Right hindlimb (tissue), 1 donor: Measurements from ENCODE around the gene MAU2.

ENCODE experiments used
- DNase-seq: peaks from one replicate; pipeline ENCODE4 v3.0.0-alpha.2; 2018

Gene MAU2, protein sequence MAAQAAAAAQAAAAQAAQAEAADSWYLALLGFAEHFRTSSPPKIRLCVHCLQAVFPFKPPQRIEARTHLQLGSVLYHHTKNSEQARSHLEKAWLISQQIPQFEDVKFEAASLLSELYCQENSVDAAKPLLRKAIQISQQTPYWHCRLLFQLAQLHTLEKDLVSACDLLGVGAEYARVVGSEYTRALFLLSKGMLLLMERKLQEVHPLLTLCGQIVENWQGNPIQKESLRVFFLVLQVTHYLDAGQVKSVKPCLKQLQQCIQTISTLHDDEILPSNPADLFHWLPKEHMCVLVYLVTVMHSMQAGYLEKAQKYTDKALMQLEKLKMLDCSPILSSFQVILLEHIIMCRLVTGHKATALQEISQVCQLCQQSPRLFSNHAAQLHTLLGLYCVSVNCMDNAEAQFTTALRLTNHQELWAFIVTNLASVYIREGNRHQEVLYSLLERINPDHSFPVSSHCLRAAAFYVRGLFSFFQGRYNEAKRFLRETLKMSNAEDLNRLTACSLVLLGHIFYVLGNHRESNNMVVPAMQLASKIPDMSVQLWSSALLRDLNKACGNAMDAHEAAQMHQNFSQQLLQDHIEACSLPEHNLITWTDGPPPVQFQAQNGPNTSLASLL

DNA sequence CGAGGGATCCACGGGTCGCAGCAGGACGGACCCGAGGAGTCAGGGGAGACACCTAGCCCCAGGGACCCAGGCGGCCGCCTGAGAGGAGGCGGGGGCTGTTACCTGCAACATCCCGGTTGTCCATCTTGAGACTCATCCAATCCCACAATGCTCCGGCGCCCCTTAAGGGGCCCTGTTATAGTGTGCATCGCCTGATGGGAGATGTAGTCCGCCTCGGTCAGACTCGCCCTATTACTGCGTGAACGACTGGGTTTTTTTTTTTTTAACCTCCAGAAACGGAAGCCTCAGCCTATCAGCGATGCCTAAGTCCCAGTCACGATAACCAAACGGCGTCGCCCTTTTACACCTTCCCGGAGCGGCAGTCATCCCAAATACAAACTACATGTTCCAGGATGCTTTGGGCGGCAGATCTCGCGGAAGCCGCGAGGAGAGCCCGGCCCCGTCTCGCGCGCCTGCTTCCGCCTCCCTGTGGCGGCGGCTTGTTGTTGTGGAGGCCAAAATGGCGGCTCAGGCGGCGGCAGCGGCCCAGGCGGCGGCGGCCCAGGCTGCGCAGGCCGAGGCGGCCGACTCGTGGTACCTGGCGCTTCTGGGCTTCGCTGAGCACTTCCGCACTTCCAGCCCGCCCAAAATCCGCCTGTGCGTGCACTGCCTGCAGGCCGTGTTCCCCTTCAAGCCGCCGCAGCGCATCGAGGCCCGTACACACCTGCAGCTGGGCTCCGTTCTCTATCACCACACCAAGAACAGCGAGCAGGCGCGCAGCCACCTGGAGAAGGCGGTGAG lies at the start of gene MAU2, which contains the start of gene SUGP1:
Gene MAU2 (plus strand): TSS at position 469 of the 780 bp plus-strand sequence. CDS start 31 bp downstream, at position 500.
Gene SUGP1 (minus strand): TSS at position 149 of the 780 bp plus-strand sequence. CDS start 13 bp downstream, at position 136.
- peak; percentile 93 for DNase-seq

DNA sequence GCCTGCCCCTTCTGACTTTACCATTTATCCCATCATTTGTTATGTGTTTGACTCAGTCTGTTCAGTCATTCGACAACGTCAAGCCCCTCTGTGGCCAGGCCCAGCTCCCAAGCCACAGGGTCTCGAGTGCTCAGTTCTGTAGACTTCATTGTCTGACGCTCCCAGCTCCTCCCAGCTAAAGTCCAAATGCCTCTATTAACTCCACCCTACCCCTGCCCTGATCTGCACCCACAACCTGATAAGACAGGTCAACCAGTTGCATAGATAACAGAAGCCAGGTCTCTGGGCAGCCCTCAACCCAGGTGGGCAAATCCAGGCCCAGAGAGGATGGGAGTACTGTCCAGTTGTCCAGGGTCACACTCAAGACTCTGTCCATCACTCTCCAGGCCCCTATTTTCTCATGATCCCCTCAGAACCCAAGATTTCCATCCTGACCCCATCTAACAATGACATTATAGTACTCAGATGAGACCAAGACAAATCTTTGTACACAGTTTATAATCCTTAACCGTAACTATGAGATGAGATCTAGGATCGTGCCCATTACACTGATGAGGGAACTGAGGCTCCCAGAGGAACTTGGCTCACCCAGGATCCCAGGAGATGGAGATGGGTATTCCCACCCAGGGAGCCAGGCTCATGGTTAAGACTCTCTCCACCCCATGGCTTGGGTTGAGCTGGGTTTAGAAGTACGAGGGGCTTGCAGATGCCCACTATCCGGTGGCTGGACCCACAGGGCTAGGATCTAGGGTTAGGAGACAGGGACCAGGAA lies 48.6 kb upstream of the MAU2 start:
- DNase-seq, result no peak

DNA sequence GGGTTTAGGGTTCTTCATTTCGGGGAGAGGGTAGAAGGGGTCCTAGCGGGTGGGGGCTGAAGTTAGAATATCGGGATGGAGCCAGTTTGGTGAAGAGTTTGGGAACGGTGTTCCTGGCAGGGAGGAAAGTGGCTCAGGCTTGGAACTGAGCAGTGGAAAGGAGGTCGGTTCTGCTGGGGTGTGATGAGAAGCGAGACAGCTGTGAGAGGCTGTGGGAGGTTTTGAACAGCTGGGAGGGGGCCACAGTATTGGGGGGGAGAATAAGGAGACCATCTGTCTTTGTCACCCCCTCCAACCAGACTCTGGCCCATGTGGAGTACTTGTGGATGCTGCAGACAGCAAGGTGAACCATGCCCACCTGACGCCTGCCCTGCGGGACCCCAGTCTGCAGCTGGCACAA lies 46.5 kb upstream of the MAU2 start:
- DNase-seq, result peak; percentile 59

DNA sequence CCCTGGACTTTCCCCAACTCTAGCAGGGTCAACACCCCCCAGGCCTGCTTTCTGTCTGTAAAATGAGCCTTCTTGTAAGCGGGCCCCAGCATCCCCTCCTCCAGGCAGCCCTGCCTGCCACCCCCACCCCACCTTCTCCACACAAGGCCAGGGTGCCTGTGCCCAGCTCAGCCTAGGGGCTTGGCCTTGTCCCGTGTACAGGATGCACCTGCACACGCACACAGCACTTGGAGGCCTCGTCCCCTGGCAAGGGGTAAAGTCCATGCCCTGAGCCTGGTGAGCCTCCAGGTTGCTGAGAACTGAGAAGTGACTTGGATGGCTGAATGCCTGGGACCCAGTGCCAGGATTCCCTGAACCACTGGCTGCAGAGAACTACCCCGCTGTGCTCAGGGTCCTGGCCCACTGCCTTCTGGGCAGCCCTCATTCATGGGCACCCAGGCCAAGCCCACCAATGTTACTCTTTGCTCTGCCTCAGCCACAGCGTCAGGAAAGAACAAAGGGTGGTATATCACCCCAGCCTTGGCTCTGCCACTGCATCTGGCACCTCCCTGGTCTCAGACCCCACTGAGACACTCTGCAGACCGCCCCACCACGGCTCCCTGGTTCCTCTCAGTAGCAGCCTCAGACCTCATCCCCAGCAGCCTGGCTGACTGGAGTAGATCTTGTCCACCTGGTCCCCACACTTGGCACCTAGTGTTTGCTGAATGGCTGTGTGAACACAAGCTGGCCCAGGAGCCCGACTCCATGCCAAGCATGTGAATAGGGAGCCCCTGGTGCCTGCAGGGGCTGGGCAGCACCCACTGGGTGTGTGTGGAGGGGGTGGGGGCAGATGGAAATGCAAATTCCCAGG lies 45.7 kb upstream of the MAU2 start:
- DNase-seq, result no peak

DNA sequence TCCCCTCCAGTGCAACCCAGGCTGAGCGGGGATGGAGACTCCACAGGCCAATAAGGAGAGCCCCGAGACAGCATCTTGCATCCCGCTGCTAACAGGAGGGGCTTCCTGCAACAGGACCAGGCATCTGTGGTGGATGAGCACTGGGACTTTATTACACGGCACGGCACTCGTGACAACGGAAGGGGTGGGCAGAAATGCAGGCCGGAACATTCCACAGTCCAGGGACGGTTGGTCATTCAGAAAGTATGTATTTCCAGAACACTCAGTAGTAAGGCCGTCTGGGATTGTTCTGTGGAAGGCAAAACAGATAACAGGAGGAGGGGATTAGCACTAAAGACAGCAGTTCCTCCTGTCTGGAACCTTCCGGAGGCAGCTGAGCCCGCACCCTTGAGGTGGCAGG lies 44.2 kb upstream of the MAU2 start:
- DNase-seq, result no peak

DNA sequence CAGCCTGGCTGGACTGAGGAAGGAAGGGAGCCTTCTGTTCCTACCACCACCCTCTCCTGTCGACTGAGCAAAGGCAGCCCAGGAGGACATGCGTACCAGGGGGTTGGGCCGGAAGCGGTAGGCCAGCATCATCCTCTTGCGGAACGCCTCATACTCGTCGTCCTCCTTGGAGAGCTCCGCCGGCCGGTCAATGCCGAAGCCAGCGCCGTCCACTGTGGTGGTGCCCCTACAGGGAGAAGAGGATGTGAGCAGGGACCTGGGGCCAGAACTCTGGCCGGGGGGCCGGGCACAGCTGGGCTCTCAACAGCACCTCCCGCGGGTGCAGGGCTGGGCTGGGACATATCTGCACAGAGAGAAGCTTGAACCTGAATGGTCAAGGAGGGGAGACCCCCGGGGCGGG lies 43.8 kb upstream of the MAU2 start:
- DNase-seq, result no peak

DNA sequence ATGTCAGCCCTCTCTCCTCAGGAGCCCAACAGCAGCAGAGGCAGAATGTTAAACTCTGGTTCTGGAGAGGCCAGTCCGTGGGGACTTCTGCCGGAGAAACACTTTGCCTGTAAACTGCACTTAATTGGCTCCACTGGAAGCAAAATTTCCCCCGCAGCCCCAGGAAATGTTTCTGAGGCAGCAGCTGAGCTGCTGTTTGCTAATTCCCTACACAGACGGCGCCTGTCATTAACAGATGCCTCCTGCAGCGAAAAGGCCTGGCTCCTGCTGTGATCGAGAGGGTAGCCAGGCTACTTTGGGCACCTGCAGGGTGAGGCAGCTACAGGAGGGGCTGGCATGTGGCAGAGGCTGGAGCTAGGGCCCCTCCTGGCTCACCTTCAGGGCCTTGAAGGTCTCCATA lies 42.3 kb upstream of the MAU2 start:
- no peak for DNase-seq

DNA sequence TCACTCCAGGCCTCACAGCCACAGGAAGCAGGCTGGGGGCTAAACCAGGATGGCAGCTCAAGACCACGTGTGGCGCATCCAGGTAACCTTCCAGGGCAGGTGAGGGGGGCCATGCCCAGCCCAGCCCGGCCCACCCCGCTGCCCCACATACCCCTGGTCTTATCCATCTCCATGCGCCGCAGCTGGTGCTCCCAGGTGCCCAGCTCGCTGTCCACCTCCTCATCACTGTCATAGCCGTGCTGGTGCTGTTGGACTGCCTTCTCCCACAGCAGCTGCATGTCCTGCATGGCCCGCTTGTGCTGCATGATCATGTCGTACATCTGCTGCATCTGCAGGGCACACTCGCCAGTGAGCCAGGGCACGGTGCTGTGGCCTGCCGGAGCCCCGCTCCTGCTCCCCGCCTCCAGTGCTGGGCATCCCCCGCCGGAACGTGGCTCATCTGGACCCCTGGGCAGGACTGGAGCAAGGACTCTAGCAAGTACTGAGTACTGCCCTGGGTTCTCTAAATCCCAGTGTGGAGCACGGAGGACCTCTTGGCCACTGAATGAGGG lies 41.5 kb upstream of the MAU2 start:
- no peak for DNase-seq

DNA sequence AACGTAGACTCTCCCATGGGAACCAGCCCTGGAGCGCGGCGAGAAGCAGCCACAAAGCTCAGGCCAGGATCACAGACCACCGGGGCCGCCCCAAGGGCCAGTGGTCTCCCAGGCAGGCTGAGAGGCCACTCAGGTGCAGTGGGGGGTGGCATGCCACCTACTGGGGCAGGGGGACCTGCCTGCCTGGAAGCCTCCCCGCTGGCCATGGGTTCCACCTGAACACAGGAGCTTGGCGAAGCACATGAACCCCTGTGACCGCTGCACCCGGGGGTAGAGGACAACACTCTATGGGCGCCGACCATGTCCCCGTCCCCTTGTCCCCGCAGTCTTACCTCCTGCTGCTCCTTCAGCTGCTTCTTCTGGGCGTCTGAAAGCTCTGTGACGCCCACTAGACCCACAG lies 40.8 kb upstream of the MAU2 start:
- no peak for DNase-seq

DNA sequence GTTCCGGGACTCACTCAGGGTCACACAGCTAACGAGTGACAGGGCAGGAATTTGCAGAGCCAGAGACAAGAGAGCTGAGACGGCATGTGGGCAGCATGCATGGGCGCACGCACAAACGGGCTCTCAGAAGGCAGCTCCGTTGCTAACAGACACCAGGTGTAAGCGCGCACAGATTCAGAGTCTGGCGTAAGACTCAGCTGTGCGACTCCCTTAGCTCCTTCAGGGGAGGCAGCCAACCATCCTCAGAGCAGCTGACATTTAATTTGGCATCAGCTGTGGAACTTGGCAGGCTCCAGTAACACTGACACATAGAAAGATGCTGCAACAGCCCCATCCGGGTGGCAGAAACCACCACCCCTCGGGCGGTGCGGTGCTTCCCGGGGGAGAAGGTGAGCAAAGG lies 40.1 kb upstream of the MAU2 start:
- no peak for DNase-seq

DNA sequence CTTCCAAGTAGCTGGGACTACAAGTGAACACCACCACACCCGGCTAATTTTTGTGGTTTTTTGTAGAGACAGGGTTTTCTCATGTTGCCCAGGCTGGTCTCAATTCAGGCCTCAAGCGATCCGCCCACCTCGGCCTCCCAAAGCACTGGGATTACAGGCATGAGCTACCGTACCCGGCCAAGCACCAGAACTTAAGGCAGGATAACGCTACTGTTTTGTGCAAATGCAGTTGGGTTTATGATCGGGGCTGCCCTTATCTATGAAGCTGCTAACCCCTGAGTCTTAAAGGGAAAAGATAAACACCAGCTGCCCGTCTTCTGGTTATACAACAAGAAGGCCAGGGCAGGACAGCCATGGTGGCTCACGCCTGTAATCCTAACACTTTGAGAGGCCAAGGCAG lies 34.9 kb upstream of the MAU2 start:
- no peak for DNase-seq

DNA sequence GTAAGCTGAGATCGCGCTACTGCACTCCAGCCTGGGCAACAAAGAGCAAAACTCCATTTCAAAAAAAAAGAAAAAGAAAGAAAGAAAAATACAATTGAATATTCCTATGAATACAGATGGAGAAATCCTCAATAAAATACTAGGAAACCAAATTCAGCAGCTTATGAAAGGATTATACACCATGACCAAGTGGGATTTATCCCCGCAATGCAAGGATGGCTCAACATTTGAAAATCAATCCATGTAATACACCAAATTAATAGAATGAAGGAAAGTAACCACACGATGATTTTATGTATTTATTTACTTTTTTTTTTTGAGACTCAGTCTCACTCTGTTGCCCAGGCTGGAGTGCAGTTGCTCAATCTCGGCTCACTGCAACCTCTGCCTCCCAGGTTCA lies 28.0 kb upstream of the MAU2 start:
- DNase-seq, result no peak

DNA sequence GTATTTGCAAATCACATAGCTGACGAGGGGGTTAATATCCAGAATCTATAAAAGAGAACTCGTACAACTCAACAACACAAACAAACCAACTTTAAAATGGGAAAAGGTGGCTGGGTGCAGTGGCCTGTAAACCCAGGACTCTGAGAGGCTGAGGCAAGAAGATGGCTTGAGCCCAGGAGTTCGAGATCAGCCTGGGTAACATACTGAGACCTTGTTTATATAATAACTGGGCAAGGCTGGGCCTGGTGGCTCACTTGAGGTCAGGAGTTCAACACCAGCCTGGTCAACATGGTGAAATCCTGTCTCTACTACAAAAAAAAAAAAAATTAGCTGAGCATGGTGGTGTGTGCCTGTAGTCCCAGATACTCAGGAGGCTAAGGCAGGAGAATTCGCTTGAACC lies 25.7 kb upstream of the MAU2 start:
- no peak for DNase-seq

DNA sequence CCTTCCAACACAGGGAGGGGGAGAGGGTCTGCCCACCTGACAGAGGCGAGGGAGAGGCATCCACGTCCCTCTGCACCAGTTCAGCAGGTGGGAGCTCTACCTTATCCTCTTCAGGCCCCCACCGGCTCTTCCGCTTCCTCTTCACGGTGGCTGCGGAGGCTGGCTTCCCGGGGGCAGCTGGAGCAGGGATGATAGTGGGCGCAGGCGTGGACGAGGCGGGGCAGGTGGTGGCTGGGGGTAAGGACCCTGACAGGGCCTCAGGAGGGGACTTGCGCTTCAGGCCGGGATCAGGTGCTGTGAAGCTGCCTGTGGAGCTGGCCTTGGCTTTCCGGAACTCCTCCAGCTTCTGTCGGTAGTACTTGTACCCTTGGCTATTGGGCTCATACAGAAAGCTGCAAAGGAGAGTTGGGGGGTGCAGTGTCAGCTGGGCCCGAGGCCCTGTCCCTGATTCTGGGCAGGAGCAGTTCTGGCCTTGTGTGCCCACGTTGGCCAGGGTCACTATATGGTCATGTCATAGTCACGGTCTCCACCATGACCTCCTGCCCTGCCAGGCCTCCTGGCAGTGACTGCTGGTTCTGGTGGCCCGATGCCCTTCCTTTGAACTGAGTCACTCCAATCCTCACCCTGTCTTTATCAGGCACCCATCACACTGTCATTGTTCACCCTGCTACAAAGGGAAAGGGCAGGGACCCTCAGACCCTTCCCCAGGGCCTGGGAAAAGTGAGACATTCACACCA lies 23.5 kb upstream of the MAU2 start:
- no peak for DNase-seq

DNA sequence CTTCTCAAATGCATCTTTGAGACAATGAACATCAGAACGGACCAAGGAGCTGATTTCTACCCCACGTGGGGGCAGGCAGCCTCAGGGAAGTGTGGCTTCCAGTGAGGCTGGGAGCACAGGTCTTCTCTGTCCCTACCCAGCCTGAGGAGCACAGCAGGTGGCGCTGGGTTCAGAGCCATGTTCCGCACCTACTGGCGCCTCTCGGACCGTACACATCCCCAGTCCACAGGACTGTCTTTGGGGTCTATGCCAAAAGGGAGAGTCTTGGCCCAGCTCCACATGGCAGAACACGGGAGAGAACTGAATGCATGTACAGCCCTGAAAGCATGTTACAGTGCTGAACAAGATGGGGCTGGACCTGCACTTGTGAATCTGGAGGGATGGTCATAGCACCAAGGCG lies 22.9 kb upstream of the MAU2 start:
- DNase-seq, result no peak

DNA sequence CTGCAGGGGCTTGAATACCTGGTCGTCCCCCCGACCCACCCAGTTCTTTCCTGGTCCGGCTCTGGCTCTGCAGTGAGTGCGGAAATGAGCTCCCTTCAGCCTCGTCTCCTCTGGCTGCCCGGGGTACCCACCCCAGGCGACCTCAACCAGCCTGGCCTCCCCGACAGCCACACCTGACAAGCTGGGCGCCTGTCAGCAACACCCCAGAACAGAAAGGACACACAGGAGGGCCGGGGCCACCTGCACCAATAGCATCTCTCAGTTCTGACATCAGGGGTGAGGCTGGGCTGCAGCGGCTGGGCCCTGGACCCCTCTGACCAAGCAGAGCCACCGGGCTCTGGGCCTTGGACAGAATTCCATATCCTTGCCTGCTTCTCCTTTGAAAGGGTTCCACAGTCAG lies 20.0 kb upstream of the MAU2 start:
- DNase-seq, result no peak

DNA sequence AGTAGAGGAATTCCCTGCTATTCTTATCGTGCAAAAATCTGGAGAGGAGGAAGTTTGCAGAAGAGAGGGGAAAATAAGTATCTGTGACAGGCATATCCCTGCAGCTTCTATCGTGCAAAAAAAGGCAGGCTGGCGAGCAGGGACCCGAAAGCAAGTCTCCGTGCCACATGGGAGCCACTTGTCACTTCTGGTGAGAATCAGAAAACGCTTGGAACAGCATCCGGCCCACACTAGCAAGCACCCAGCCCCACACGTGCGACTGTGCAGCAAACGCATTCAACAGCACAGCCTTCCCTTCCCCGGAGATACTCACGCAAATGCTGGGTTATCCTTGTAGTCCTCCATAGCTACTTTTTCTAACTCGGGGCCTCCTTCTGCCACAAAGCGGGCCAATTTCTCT lies 17.2 kb upstream of the MAU2 start:
- DNase-seq, result no peak

DNA sequence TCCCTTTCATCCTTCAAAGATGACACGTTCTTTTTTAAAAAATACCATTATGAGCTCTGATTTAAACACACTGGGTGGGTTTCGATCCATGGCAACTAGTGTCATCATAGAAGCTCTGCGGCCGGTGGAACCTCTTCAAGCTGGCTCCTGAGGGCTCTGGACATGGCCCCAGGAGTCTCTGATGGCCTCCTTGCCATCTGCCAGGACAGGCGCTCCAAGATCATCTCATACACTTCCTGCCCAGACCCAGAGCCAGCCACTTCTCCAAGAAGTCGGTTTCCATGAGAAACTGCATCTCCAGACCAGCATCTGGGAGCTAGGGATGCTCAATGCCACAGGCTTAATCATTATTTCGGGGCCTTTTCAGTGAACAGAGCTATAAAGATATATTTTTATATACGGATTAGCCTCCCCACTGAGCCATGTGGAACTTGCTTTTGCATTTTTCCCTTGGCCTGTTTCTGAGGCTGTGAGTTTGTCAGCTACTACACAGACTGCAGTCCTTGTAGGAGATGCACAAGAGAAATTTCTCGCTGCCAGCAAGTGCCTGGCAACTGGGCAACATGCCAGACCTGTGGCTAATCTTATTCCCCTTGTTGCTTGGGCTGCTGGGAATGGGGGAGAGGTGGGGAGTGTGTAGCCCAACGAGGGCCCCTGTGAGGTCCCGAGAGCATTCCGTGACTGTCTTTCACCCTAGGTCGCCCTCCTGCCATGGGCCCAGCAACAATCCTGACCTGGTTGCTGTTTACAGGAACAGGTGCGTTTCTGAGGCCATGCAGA lies 16.3 kb upstream of the MAU2 start:
- DNase-seq, result no peak

DNA sequence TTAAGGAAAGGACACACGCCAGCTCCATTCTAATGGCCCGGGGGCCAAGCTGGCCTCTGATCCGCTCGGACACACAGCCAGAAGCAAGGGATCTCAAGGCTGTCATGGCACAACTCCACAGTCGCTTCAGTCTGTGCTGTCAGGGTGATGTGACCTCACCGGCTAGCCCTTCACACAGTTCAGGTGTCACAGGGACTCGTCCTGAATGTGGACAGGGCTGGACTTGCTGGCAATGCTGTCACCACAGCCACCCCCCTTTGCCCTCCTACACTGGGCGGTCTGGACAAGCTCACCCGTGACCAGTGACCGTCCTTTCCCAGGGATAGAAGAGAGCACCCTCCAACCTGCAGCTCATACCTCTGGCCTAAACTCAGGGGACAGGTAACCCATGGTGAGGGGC lies 15.6 kb upstream of the MAU2 start:
- no peak for DNase-seq

DNA sequence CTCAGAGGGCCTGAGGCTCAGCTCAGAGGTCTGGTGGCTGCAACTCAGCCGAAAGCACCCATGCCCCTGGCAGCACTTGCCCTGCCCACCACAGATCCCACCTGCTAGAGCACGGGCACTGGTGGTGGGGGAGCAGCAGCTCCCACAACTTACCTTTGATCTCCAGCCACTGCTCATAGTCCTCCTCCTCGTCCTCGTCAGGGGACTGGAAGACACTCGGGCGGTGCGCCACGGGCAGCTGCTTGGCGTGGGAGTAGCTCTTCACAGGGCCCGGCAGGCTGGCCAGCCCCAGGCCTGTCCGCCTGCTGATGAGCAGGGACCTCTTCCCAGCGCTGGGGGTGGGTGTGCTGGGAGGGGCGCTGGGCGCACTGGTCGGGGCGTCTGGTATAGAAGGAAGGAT lies 14.9 kb upstream of the MAU2 start:
- no peak for DNase-seq
